Endodermal cell (in vitro differentiated cells): ENCODE results near the gene SPEF2. TPM values are rescaled to one million over a fixed set of nuclear protein-coding genes. Genes with fewer than 3 reads are reported as not detected.

Experiments used
- DNase-seq: peaks from one replicate; pipeline ENCODE4 v3.0.0-alpha.2; 2017
- H3K27ac ChIP-seq: 2 replicates; pipeline ENCODE4 v1.5.1; 2013; ENCODE audit warnings: mild to moderate bottlenecking, low read depth, low read length, moderate library complexity
- H3K27me3 ChIP-seq: 2 replicates; pipeline ENCODE4 v1.6.1; 2013; ENCODE audit warnings: mild to moderate bottlenecking, low read length, moderate library complexity; ENCODE audit not compliant: insufficient read depth, control insufficient read depth, poor library complexity, severe bottlenecking
- H3K36me3 ChIP-seq: 2 replicates; pipeline ENCODE4 v1.7.0; 2013; ENCODE audit warnings: mild to moderate bottlenecking, low read length, moderate library complexity; ENCODE audit not compliant: control insufficient read depth, insufficient read depth
- H3K4me1 ChIP-seq: one replicate; pipeline ENCODE4 v1.7.0; 2013; ENCODE audit warnings: low read length; ENCODE audit not compliant: control insufficient read depth, insufficient read depth
- H3K4me3 ChIP-seq: 2 replicates; pipeline ENCODE4 v1.5.1; 2013; ENCODE audit warnings: mild to moderate bottlenecking, low read length, moderate library complexity
- H3K9ac ChIP-seq: 2 replicates; pipeline ENCODE4 v1.6.1; 2013; ENCODE audit warnings: mild to moderate bottlenecking, low read length, moderate library complexity; ENCODE audit not compliant: poor library complexity, severe bottlenecking; ENCODE audit errors: extremely low read depth
- H3K9me3 ChIP-seq: 2 replicates; pipeline ENCODE4 v1.6.1; 2013; ENCODE audit warnings: mild to moderate bottlenecking, low read length, moderate library complexity; ENCODE audit not compliant: control insufficient read depth
- H3K27ac Mint-ChIP-seq: 2 replicates; pipeline ENCODE4 v1.8.0; 2020; ENCODE audit warnings: mixed read lengths
- H3K27me3 Mint-ChIP-seq: 2 replicates; pipeline ENCODE4 v1.8.0; 2021; ENCODE audit warnings: mild to moderate bottlenecking, mixed read lengths; ENCODE audit not compliant: insufficient read depth
- H3K36me3 Mint-ChIP-seq: 2 replicates; pipeline ENCODE4 v1.8.0; 2020; ENCODE audit warnings: low read depth, mixed read lengths
- H3K4me1 Mint-ChIP-seq: 2 replicates; pipeline ENCODE4 v1.8.0; 2020; ENCODE audit warnings: mixed read lengths
- H3K4me3 Mint-ChIP-seq: 2 replicates; pipeline ENCODE4 v1.8.0; 2020; ENCODE audit warnings: mild to moderate bottlenecking, moderate library complexity, mixed read lengths
- H3K9me3 Mint-ChIP-seq: 2 replicates; pipeline ENCODE4 v1.8.0; 2020; ENCODE audit warnings: mild to moderate bottlenecking, mixed read lengths
- CTCF ChIP-seq: fragments of 200-600 bp; sonication (generic); conservative IDR thresholded peaks from 2 replicates; pipeline ENCODE4 v1.5.0; 2021; ENCODE audit warnings: antibody characterized with exemption, mild to moderate bottlenecking
- WGBS, 2 experiments: methylation state at CpG; one replicate each; pipeline versions ENCODE4 v1.1.5 to v1.1.7; 2013; ENCODE audit warnings: missing lambda C conversion rate in 2 of 2, mixed read lengths in 1 of 2; ENCODE audit not compliant: insufficient coverage in 1 of 2, insufficient read length in 1 of 2; 5-methylcytosine and 5-hydroxymethylcytosine counted together
- total RNA-seq, 2 donors: library from RNA; stranded (reverse); fragmentation: NEBNext Ultra II Directional in 1 of 2; extraction: Animal tissue kit (Norgen Biotek cat#: 25700) in 1 of 2; gene quantifications; 2 replicates in 1 of 2; 3 replicates in 1 of 2; pipeline ENCODE4 v1.2.1, GENCODE V29; 2021

The SPEF2 gene
- total RNA-seq, 2 donors from 2014 or later = 3.3 to 4.0 TPM

- Mint-ChIP-seq H3K4me1 (no peaks in the 10 kb centered on the region), H3K36me3 (no peaks in the 10 kb centered on the region), H3K27ac (no peak overlapping the region), H3K27me3 (no peaks in the 10 kb centered on the region), H3K4me3 (no peak overlapping the region), H3K9me3 (no peaks in the 10 kb centered on the region)
- Histone ChIP-seq H3K4me3 (no peak overlapping the region), H3K9me3 (no peaks in the 10 kb centered on the region), H3K27ac (no peak overlapping the region), H3K9ac (no peak overlapping the region), H3K4me1 (no peaks in the 10 kb centered on the region), H3K27me3 (no peaks in the 10 kb centered on the region), H3K36me3 (no peaks in the 10 kb centered on the region)
- 100% methylated on average over 1 of the region's 1 CpG; no CpG with 5 or more reads in 1 of the 2 experiments for WGBS, 2 experiments
- no peak for DNase-seq
- TF ChIP-seq CTCF = no peak
Measured at GRCh38 chr5:35647712-35648111, 30.0 kb downstream of the SPEF2 start.

GRCh38 chr5:35651002-35651756 is 33.5 kb downstream of the SPEF2 start:
- Mint-ChIP-seq H3K4me1 (peaks cover 5% of the 10 kb centered on the region), H3K27me3 (no peaks in the 10 kb centered on the region), H3K36me3 (no peaks in the 10 kb centered on the region), H3K4me3 (no peak overlapping the region), H3K9me3 (no peaks in the 10 kb centered on the region), H3K27ac (no peak overlapping the region)
- Histone ChIP-seq H3K27ac (no peak overlapping the region), H3K27me3 (no peaks in the 10 kb centered on the region), H3K36me3 (no peaks in the 10 kb centered on the region), H3K4me3 (no peak overlapping the region), H3K9ac (no peak overlapping the region), H3K4me1 (no peaks in the 10 kb centered on the region), H3K9me3 (no peaks in the 10 kb centered on the region)
- 24 to 38% methylated on average over 4 of the region's 4 CpGs for WGBS, 2 experiments
- peak; percentile 82 for DNase-seq
- peak; percentile 79 for TF ChIP-seq CTCF

GRCh38 chr5:35656721-35657120 is 39.1 kb downstream of the SPEF2 start:
- Mint-ChIP-seq H3K9me3 (no peaks in the 10 kb centered on the region), H3K27ac (no peak overlapping the region), H3K4me3 (no peak overlapping the region), H3K36me3 (no peaks in the 10 kb centered on the region), H3K4me1 (peaks cover 17% of the 10 kb centered on the region), H3K27me3 (no peaks in the 10 kb centered on the region)
- no peaks in the 10 kb centered on the region for H3K27me3 ChIP-seq
- H3K27ac ChIP-seq = no peak overlapping the region
- DNase-seq = no peak
- no peak overlapping the region for H3K9ac ChIP-seq
- H3K4me1 ChIP-seq = peaks cover 3% of the 10 kb centered on the region
- H3K4me3 ChIP-seq = no peak overlapping the region
- H3K9me3 ChIP-seq = no peaks in the 10 kb centered on the region
- no peak for TF ChIP-seq CTCF
- H3K36me3 ChIP-seq = no peaks in the 10 kb centered on the region
